Loucy (cell line): ENCODE data around the gene ZFP3.

Experiments
- EZH2phosphoT487 ChIP-seq: fragments of 200-600 bp; IDR thresholded peaks from 2 replicates; pipeline ENCODE4 v1.6.1; 2018; ENCODE audit warnings: antibody characterized with exemption, mild to moderate bottlenecking, moderate library complexity, borderline replicate concordance
- TF ChIP-seq, protein P1 (sequence below): fragments of 200-600 bp; sonication (generic); conservative IDR thresholded peaks from 2 replicates; pipeline ENCODE4 v1.5.1; 2014; ENCODE audit warnings: mild to moderate bottlenecking, antibody characterized with exemption, low read length

DNA sequence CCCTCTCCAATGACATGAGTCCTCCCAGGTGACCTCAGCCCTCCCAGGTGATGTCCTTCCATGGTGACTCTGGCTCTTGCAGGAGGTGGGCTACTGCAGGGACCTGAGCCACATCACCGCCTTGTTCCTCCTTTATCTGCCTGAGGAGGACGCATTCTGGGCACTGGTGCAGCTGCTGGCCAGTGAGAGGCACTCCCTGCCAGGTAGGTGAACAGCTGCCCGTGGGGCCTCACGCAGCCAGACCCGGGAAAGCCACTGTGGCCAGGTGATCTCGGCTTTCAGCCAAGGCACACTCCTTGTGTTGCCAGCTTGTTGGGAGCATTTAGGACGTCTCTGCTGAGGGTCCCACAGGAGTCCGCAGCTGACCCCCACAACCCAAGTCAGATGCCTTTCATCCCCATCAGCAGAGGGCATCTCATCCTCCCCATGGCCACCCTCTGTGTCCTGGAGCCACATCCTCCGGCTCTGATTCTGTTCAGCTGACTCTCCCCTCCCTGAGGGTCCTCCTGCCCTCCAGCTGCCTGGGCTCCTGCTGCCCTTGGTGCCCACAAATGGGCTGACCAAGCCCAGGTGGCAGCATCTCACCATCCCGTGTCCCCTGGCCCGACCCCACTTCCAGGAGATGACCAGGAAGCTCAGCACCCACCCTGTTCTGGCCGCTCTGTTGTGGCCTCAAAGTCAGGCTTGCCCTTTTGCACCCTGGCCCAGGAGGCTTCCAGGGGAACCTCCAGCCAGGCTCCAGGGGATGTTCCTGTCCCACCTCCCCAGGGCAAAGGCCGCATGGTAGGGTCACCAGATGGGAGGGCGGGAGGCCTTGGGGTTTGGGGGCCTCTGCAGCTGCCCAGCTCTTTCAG, 57.7 kb downstream of the ZFP3 start:
- TF ChIP-seq, protein P1, sequence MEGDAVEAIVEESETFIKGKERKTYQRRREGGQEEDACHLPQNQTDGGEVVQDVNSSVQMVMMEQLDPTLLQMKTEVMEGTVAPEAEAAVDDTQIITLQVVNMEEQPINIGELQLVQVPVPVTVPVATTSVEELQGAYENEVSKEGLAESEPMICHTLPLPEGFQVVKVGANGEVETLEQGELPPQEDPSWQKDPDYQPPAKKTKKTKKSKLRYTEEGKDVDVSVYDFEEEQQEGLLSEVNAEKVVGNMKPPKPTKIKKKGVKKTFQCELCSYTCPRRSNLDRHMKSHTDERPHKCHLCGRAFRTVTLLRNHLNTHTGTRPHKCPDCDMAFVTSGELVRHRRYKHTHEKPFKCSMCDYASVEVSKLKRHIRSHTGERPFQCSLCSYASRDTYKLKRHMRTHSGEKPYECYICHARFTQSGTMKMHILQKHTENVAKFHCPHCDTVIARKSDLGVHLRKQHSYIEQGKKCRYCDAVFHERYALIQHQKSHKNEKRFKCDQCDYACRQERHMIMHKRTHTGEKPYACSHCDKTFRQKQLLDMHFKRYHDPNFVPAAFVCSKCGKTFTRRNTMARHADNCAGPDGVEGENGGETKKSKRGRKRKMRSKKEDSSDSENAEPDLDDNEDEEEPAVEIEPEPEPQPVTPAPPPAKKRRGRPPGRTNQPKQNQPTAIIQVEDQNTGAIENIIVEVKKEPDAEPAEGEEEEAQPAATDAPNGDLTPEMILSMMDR: no peak
- no peak for TF ChIP-seq EZH2phosphoT487
